NCI-H748 (cell line): Measurements from ENCODE around the gene LIN37.
A peak's percentile ranks its signal among the peaks of the same experiment; 100 is the strongest.

ENCODE experiments used
- DNase-seq: peaks from one replicate; lab custom pipeline; 2025; ENCODE audit not compliant: unreplicated experiment; lab: John Stamatoyannopoulos, UW

LIN37 gene

GRCh38 chr19:35751839-35752745 is 3.7 kb downstream of the LIN37 start:
- no peak for DNase-seq

GRCh38 chr19:35752746-35753350 is 4.5 kb downstream of the LIN37 start:
- DNase-seq: no peak

GRCh38 chr19:35753634-35754369 is 5.4 kb downstream of the LIN37 start:
- DNase-seq: no peak

GRCh38 chr19:35754370-35755130 is 6.2 kb downstream of the LIN37 start:
- DNase-seq: no peak

GRCh38 chr19:35755131-35755549 is 6.8 kb downstream of the LIN37 start:
- DNase-seq: no peak

- DNase-seq: peak; percentile 58
These were observed 7.4 kb downstream of the LIN37 start for GRCh38 chr19:35755550-35756376.

- DNase-seq: peak; percentile 50
These were observed 8.2 kb downstream of the LIN37 start, which contains the start of gene HSPB6 for GRCh38 chr19:35756377-35757230. TSS of gene HSPB6 (minus strand) at chr19:35757029. CDS start at chr19:35757008, 21 bp downstream.

- peak; percentile 87 for DNase-seq
These were observed 8.9 kb downstream of the LIN37 start for GRCh38 chr19:35757231-35757748.

- DNase-seq: peak; percentile 100
These were observed 9.6 kb downstream of the LIN37 start, which contains the start of gene PROSER3 for GRCh38 chr19:35757749-35758608. TSS of gene PROSER3 (plus strand) at chr19:35758176. CDS start at chr19:35758216, 40 bp downstream.

GRCh38 chr19:35759697-35760096 is 11.3 kb downstream of the LIN37 start:
- DNase-seq: no peak

- no peak for DNase-seq
These were observed 12.5 kb downstream of the LIN37 start for GRCh38 chr19:35760711-35761349.

- DNase-seq: no peak
These were observed 16.3 kb downstream of the LIN37 start for GRCh38 chr19:35764432-35765315.

GRCh38 chr19:35766571-35767104 is 18.3 kb downstream of the LIN37 start:
- no peak for DNase-seq

GRCh38 chr19:35767288-35768081 is 19.1 kb downstream of the LIN37 start:
- no peak for DNase-seq

GRCh38 chr19:35768082-35768421 is 19.7 kb downstream of the LIN37 start:
- DNase-seq: no peak
